GM04503 (cell line): ENCODE results near the gene MAJIN.

Experiments used
- DNase-seq: peaks from one replicate; pipeline ENCODE4 v3.0.0-alpha.2; 2012; ENCODE audit warnings: low read depth

Gene MAJIN

GRCh38 chr11:64932324-64932723 lies 39.6 kb downstream of the MAJIN start:
- DNase-seq, result no peak

DNA sequence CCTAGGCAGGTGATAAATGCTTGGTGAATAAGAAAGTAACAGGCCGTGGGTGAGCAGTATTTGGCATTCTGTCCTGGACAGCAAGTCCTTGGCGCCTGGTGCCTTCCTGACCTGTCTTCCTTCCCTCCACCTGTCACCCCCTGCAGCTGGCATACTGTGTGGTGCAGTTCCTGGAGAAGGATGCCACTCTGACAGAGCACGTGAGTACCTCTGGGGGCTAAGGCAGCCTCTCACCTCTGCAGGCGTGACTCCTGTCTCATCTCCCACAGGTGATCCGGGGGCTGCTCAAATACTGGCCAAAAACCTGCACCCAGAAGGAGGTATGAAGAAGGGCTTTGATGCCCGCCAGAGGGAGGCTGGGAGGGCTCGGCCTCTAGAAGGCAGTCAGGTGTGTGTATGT lies 40.6 kb downstream of the MAJIN start:
- no peak for DNase-seq

GRCh38 chr11:64930340-64930739 lies 41.6 kb downstream of the MAJIN start:
- DNase-seq, result no peak

- no peak for DNase-seq
Measured at GRCh38 chr11:64929625-64930024, 42.3 kb downstream of the MAJIN start.

- DNase-seq, result no peak
Measured at GRCh38 chr11:64928957-64929356, 43.0 kb downstream of the MAJIN start.

GRCh38 chr11:64926689-64927088 lies 45.2 kb downstream of the MAJIN start:
- no peak for DNase-seq

- DNase-seq, result no peak
Measured at GRCh38 chr11:64925536-64926436, 46.1 kb downstream of the MAJIN start.

GRCh38 chr11:64924910-64925284 lies 47.0 kb downstream of the MAJIN start:
- no peak for DNase-seq

GRCh38 chr11:64923944-64924909 lies 47.7 kb downstream of the MAJIN start, which contains the start of gene PPP2R5B:
TSS of gene PPP2R5B (plus strand) at chr11:64924689. CDS start at chr11:64925735, 1,046 bp downstream.
- DNase-seq, result peak; percentile 77

- DNase-seq, result no peak
Measured at GRCh38 chr11:64923151-64923661, 48.7 kb downstream of the MAJIN start.

GRCh38 chr11:64921384-64921783 lies 50.5 kb downstream of the MAJIN start:
- no peak for DNase-seq

- DNase-seq, result no peak
Measured at GRCh38 chr11:64920124-64920523, 51.8 kb downstream of the MAJIN start.

- DNase-seq, result no peak
Measured at GRCh38 chr11:64919627-64920026, 52.3 kb downstream of the MAJIN start.

- peak; percentile 26 for DNase-seq
Measured at GRCh38 chr11:64918017-64918416, 53.9 kb downstream of the MAJIN start.

DNA sequence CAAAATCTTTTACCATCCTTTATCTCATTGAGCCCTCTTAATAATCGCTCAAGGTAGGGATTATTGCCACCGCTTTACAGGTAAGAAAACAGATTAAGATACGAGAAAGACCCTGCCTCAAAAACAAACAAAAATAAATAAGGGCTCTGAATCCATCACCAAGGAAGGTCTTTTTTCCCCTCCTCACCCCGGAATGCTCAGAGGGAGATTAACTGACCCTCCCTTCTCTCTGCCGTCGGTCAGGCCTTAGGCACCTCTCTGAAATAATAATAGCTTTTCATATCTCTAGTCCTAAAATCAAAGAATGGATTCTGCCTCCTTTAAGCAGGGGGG lies 54.3 kb downstream of the MAJIN start:
- no peak for DNase-seq

DNA sequence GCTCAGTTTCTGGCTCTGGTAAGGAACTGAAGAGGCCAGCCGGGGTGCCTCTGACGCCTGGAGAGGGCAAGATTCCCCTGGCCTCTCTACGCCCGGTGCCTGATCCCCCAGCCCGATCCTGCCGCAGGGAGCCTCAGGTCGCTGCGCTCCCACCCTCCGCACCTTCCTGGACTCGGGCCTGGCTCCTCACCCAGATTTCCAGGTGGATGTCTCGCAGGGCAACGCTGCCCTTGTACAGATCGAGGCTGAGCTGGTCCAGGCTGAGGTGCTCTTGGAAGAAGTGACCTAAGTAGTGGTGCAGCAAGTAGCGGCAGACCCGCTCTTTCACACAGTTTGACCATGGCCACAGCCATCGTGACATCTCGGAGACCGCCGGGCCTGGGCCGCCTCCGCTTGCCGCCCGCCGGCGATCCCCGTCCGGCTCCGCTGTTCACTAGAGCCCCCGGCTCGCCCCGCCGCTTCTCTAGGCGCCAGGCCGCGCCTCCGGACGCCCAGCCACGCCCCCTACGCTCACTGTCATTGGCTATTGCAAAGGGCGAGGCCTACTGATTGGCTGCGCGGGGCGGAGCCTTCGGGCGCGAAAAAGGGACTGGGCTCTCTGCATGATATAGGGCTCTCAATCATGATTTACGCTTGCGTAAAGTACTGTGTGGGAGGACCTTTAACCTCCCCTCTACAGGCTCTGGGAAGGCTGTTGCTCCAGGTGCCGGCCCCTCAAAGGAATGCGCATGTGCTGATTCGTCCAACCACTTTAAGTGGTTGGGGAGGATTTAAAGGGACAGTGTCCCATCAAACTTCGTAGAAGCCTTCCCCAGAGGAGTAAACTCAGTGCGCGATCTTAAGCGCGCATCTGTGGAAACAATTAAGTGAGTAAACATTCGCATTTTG lies 54.9 kb downstream of the MAJIN start, which contains the start of gene ATG2A:
TSS of gene ATG2A (minus strand) at position 435 of the 888 bp plus-strand sequence. CDS start at position 361, 74 bp downstream.
- DNase-seq, result peak; percentile 99

DNA sequence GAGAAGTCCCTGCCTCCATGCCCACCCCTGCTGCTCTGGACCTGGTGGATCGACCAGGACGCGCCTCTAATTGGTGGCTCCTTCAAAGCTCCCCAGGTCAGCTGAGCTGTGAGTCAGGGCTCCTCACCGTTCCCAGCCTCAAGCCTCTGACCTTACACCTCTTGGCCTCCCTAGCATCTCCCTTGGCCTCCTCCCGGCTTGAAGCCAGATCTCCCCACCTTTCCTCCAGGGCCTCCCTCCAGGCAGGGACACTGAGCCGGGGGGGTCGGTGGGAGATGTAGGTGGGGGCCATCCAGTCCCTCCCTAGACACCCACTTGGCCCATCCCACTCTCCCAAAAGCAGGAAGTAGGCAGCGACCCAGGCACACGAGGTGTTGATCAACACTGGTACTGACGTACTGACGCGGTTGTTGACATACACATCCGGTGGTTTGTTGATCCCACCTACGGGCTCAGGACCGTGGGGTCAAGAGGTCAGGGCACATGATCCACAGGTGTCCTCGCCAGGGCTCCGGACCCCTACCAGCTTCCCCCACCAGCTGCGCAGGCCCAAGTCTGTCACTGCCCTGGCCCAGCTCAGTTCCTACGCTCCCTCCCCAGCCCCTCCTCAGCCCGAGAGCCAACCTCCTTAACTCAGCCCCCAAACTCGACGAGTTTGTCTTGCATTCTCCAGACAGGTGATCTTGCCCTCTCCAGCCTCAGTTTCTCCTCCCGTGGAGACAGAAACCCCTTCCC lies 55.7 kb downstream of the MAJIN start:
- DNase-seq, result no peak

GRCh38 chr11:64915376-64915887 lies 56.5 kb downstream of the MAJIN start:
- no peak for DNase-seq

DNA sequence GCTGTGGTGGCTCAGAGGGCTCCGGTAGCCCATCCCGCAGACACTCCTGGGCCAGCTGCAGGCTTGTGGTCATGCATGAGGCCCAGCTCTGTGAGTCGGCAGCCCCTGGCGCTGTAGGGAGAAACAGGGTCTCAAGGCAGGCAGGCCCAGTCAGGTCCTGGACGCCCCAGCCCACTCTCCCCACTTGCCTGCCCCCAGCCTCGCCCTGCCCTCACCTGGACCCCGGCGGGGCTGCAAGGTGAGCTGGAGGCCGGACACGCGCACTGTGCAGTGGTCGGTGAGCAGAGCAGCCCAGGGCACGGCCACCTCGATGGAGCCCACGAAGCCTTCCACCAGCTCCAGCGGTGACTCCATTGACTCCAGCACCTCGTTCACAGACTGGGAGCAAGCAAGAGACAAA lies 57.8 kb downstream of the MAJIN start:
- DNase-seq, result no peak

DNA sequence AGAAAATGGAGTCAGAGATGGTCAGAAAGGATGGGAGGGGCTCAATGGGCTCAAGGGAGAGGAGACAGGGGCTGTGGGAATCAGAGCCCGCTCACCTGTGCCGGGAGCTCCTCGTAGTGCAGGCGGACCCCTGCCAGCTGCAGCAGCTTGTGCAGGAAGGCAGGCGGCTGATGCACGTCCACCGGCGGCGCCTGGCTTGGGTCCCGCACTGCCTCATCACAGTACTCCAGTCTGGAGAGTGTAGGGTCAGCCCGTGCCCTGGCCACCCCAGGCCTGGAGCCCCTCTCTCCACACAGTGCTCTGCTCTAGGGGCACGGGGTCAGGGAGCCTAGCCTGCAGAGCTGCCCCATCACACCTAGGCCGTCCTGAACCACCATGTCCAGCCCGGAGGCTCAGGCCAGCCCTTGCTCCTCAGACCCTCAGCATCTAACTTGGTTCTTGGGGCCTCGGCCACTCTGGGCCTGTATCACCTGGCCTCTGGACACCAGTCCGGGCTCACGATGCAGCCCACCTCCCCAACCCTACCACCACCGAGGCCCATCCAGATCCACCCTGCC lies 58.7 kb downstream of the MAJIN start:
- no peak for DNase-seq
